HL-60/S4 (cell line): ENCODE data around the gene NTSR2.

Source experiments
- in situ Hi-C: fragments of 300-500 bp; cut with MboI; formaldehyde crosslinking; loops from 2 replicates; pipeline ENCODE4 v1.14.3; 2022; ENCODE audit warnings: low sequenced_read_pairs

Gene NTSR2

GRCh38 chr2:11699686-11700670 is 30.0 kb upstream of the NTSR2 start:
- in situ Hi-C loops: no loop called here

- in situ Hi-C loops: no loop called here
Measured at GRCh38 chr2:11698009-11698922, 28.3 kb upstream of the NTSR2 start.

- in situ Hi-C loops: no loop called here
Measured at GRCh38 chr2:11697103-11697871, 27.3 kb upstream of the NTSR2 start.

- in situ Hi-C loops: no loop called here
Measured at GRCh38 chr2:11696736-11697102, 26.7 kb upstream of the NTSR2 start.

GRCh38 chr2:11695576-11695975 is 25.6 kb upstream of the NTSR2 start:
- in situ Hi-C loops: no loop called here

GRCh38 chr2:11692966-11693521 is 23.0 kb upstream of the NTSR2 start:
- in situ Hi-C loops: loop anchor here (5.0 kb wide), 1 partner anchor 84 kb away; no protein-coding TSS in a partner anchor

GRCh38 chr2:11691076-11691660 is 21.2 kb upstream of the NTSR2 start:
- in situ Hi-C loops: loop anchor here (5.0 kb wide), 1 partner anchor 86 kb away; no protein-coding TSS in a partner anchor

- in situ Hi-C loops: no loop called here
Measured at GRCh38 chr2:11688222-11689069, 18.5 kb upstream of the NTSR2 start.

GRCh38 chr2:11687736-11688135 is 17.7 kb upstream of the NTSR2 start:
- in situ Hi-C loops: no loop called here

- in situ Hi-C loops: no loop called here
Measured at GRCh38 chr2:11685906-11686470, 16.0 kb upstream of the NTSR2 start.

GRCh38 chr2:11684894-11685460 is 15.0 kb upstream of the NTSR2 start:
- in situ Hi-C loops: no loop called here

- in situ Hi-C loops: no loop called here
Measured at GRCh38 chr2:11683966-11684365, 14.0 kb upstream of the NTSR2 start.

GRCh38 chr2:11683476-11683875 is 13.5 kb upstream of the NTSR2 start:
- in situ Hi-C loops: no loop called here

GRCh38 chr2:11682590-11682915 is 12.6 kb upstream of the NTSR2 start:
- in situ Hi-C loops: no loop called here

GRCh38 chr2:11681722-11682589 is 12.0 kb upstream of the NTSR2 start:
- in situ Hi-C loops: no loop called here

- in situ Hi-C loops: no loop called here
Measured at GRCh38 chr2:11680901-11681721, 11.1 kb upstream of the NTSR2 start.
